NB4 (cell line): Measurements from ENCODE around the gene OR2A5.

Source experiments
- DNase-seq: peaks from one replicate; pipeline ENCODE4 v3.0.0; 2010; ENCODE audit warnings: low read depth
- H3K4me3 ChIP-seq: one replicate; pipeline ENCODE4 v1.5.1; 2011; ENCODE audit warnings: mild to moderate bottlenecking, low read depth, low read length, moderate library complexity
- CTCF ChIP-seq: IDR thresholded peaks from one replicate; pipeline ENCODE4 v1.5.1; 2012; ENCODE audit warnings: low read depth, low read length
- MYC ChIP-seq: IDR thresholded peaks from 2 replicates; pipeline ENCODE4 v1.6.1; 2011; ENCODE audit warnings: low read depth, low read length
- POLR2A ChIP-seq: IDR thresholded peaks from 2 replicates; pipeline ENCODE4 v1.6.1; 2011; ENCODE audit warnings: mild to moderate bottlenecking; ENCODE audit not compliant: insufficient read length; ENCODE audit errors: extremely low read depth
- TF ChIP-seq, protein P1 (sequence below): IDR thresholded peaks from 2 replicates; pipeline ENCODE4 v1.6.1; 2011; ENCODE audit warnings: low read depth, low read length

Gene OR2A5

GRCh38 chr7:144098776-144099175 is 50.0 kb downstream of the OR2A5 start:
- no peak for DNase-seq
- no peak overlapping the region for H3K4me3 ChIP-seq
- TF ChIP-seq, protein P1, sequence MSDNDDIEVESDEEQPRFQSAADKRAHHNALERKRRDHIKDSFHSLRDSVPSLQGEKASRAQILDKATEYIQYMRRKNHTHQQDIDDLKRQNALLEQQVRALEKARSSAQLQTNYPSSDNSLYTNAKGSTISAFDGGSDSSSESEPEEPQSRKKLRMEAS: no peak

DNA sequence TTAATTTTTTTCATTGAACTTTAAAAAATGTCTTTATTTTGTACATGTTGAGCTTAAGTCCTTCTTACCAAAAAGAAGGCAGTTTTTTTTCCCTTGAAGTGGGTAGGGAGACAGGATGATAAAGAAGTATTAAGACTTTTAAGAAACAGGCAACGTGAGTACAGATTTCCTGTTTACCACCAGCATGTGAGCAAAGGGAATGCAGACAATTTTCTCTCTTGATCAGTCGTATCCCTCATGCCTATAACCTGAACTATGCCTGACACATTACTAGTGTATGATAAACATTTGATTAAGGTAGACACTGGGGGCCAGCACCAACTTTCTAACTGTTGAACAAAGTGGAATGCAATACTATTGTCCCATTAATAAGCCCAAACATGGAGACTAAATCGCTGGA is 51.9 kb downstream of the OR2A5 start:
- no peak for TF ChIP-seq MYC
- DNase-seq: no peak
- H3K4me3 ChIP-seq: no peak overlapping the region

- no peak for DNase-seq
- no peak for TF ChIP-seq POLR2A
- TF ChIP-seq, protein P1: no peak
- no peak for TF ChIP-seq MYC
- no peak for TF ChIP-seq CTCF
Measured at GRCh38 chr7:144102041-144102440, 53.3 kb downstream of the OR2A5 start.

DNA sequence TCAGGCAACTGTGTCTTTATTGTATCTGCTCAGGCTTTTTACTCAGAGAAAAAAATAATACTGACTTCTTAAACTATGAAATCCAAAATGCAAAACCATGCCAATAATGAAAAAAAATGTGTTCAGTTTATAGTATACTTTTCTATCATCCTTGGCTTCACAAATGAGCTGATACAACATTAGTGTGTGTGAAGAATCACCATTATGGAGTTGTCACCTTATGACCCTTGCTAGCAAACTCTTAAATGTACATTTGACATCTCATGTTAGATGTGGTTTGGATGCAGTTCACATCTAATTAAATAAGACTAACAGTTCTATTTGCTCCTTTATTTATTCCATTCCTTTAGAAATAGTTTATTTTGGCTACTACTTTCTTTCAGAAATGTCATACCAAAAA is 56.5 kb downstream of the OR2A5 start:
- no peak overlapping the region for H3K4me3 ChIP-seq
- DNase-seq: no peak
- TF ChIP-seq MYC (no peak), CTCF (no peak), POLR2A (no peak)
- TF ChIP-seq, protein P1: no peak

More at GRCh38 chr7:144102041-144102440, 53.3 kb downstream of the OR2A5 start:
- no peak overlapping the region for H3K4me3 ChIP-seq
